HepG2 (cell line): ENCODE data around the gene CACNG4. TPM values are rescaled to one million over a fixed set of nuclear protein-coding genes. Genes with fewer than 3 reads are reported as not detected.

Experiments used
- AGO1 ChIP-seq: fragments of 200-400 bp; formaldehyde crosslinking; IDR thresholded peaks from 2 replicates; pipeline ENCODE4 v1.6.1; 2017; ENCODE audit warnings: mild to moderate bottlenecking, low read depth, low read length, moderate library complexity; ENCODE audit not compliant: poor library complexity, severe bottlenecking
- ATRX ChIP-seq: sonication (generic); formaldehyde crosslinking; IDR thresholded peaks from 2 replicates; pipeline ENCODE4 v1.4.0; 2020; ENCODE audit warnings: missing genetic modification reagents, borderline replicate concordance
- ELF4 ChIP-seq: sonication (generic); formaldehyde crosslinking; IDR thresholded peaks from 2 replicates; pipeline ENCODE4 v1.5.0; 2020; ENCODE audit warnings: missing genetic modification reagents, mild to moderate bottlenecking, moderate library complexity, borderline replicate concordance
- HOXA9 ChIP-seq: sonication (generic); formaldehyde crosslinking; IDR thresholded peaks from 2 replicates; pipeline ENCODE4 v1.8.1; 2022; ENCODE audit warnings: missing genetic modification reagents, mild to moderate bottlenecking, moderate library complexity, borderline replicate concordance
- IKZF1 ChIP-seq: fragments of 450-650 bp; IDR thresholded peaks from 2 replicates; pipeline ENCODE4 v1.7.1; 2016
- MBD4 ChIP-seq: IDR thresholded peaks from 2 replicates; pipeline ENCODE4 v1.6.1; 2012; ENCODE audit warnings: low read length, inconsistent platforms, borderline replicate concordance
- NKX3-1 ChIP-seq: sonication (generic); formaldehyde crosslinking; IDR thresholded peaks from 2 replicates; pipeline ENCODE4 v1.5.0; 2020; ENCODE audit warnings: missing genetic modification reagents
- NR2F2 ChIP-seq: IDR thresholded peaks from 2 replicates; pipeline ENCODE4 v1.6.1; 2012; ENCODE audit warnings: low read depth, inconsistent platforms, borderline replicate concordance
- PAX8 ChIP-seq: sonication (generic); formaldehyde crosslinking; IDR thresholded peaks from 2 replicates; pipeline ENCODE4 v1.8.0; 2022; ENCODE audit warnings: mild to moderate bottlenecking, missing genetic modification reagents, borderline replicate concordance
- SMAD9 ChIP-seq: sonication (generic); formaldehyde crosslinking; IDR thresholded peaks from 2 replicates; pipeline ENCODE4 v1.5.1; 2020; ENCODE audit warnings: mild to moderate bottlenecking, missing genetic modification reagents
- TOPORS ChIP-seq: sonication (generic); formaldehyde crosslinking; IDR thresholded peaks from 2 replicates; pipeline ENCODE4 v1.8.0; 2023; ENCODE audit warnings: mild to moderate bottlenecking, missing genetic modification reagents
- YEATS4 ChIP-seq: sonication (generic); formaldehyde crosslinking; IDR thresholded peaks from 2 replicates; pipeline ENCODE4 v1.4.0; 2020; ENCODE audit warnings: missing genetic modification reagents, borderline replicate concordance
- ZBTB21 ChIP-seq: sonication (generic); formaldehyde crosslinking; IDR thresholded peaks from 2 replicates; pipeline ENCODE4 v1.4.0; 2020; ENCODE audit warnings: missing genetic modification reagents
- ZNF124 ChIP-seq: sonication (generic); formaldehyde crosslinking; IDR thresholded peaks from 2 replicates; pipeline ENCODE4 v1.4.0; 2020; ENCODE audit warnings: missing genetic modification reagents
- ZNF547 ChIP-seq: sonication (generic); formaldehyde crosslinking; IDR thresholded peaks from 2 replicates; pipeline ENCODE4 v1.5.1; 2020; ENCODE audit warnings: mild to moderate bottlenecking, missing genetic modification reagents
- ZNF589 ChIP-seq: sonication (generic); formaldehyde crosslinking; conservative IDR thresholded peaks from 2 replicates; pipeline ENCODE4 v1.8.0; 2022; ENCODE audit warnings: mild to moderate bottlenecking, moderate library complexity, missing genetic modification reagents
- ZNF713 ChIP-seq: sonication (generic); formaldehyde crosslinking; IDR thresholded peaks from 2 replicates; pipeline ENCODE4 v1.4.0; 2020; ENCODE audit warnings: mild to moderate bottlenecking, missing genetic modification reagents
- ZNF768 ChIP-seq: sonication (generic); formaldehyde crosslinking; IDR thresholded peaks from 2 replicates; pipeline ENCODE4 v1.4.0; 2020; ENCODE audit warnings: missing genetic modification reagents
- polyA plus RNA-seq, 8 experiments: library from polyadenylated mRNA; depleted of rRNA in 3 of 8; stranded (reverse) in 7 of 8; unstranded in 1 of 8; fragments of >200 nt; fragmentation: Illumina TruSeq in 4 of 8; extraction: Trizol in 4 of 8; gene quantifications; 2 replicates each; pipeline versions ENCODE4 v1.2.1 to v1.2.3, GENCODE V29; 2011 to 2016; ENCODE audit warnings: low read depth in 4 of 8, missing spikeins in 1 of 8, mixed read lengths in 1 of 8; ENCODE audit not compliant: insufficient read depth in 1 of 8
- total RNA-seq, 5 experiments: library from RNA; depleted of rRNA; stranded (reverse); fragments of >200 nt; fragmentation: Illumina TruSeq; extraction: Trizol; gene quantifications; 2 replicates each; pipeline ENCODE4 v1.2.3, GENCODE V29; 2016; ENCODE audit warnings: low read depth in 1 of 5
- TF ChIP-seq, protein P1 (sequence below): IDR thresholded peaks from 2 replicates; pipeline ENCODE4 v1.6.1; 2016; ENCODE audit warnings: low read depth, missing genetic modification reagents, missing compliant biosample characterization
- TF ChIP-seq, protein P2 (sequence below): sonication (generic); formaldehyde crosslinking; IDR thresholded peaks from 2 replicates; pipeline ENCODE4 v1.8.0; 2022; ENCODE audit warnings: low read depth, missing genetic modification reagents
- TF ChIP-seq, protein P3 (sequence below): sonication (generic); formaldehyde crosslinking; IDR thresholded peaks from 2 replicates; pipeline ENCODE4 v1.4.0; 2020; ENCODE audit warnings: mild to moderate bottlenecking, low read depth, missing genetic modification reagents
- TF ChIP-seq, protein P4 (sequence below): sonication (generic); formaldehyde crosslinking; IDR thresholded peaks from 2 replicates; pipeline ENCODE4 v1.4.0; 2020; ENCODE audit warnings: missing genetic modification reagents

Gene CACNG4
- total and polyA plus RNA-seq, 2 of the 13 experiments (the other 11 are each of a cell fraction or from before 2014, with no cell fraction given): 0.09 TPM

DNA sequence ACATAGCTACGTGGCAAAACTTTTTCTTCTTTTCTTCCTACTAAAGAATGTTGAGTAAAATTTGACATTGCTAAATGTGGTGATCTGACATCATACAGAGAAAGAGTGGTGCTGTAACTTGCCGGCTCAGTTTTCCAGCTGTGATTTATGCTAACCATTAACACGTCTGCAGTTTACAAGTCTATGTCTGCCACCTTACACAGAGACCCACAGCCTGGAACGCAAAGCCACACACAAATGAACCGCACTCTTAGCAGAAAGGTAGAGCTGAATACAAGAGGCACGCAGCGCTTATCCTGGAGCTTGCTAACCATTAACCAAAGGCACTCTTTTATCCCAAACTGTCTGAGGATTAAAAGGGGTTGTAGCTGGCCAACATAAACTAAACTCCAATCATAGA lies 111.8 kb downstream of the CACNG4 start (continued):
- no peak for TF ChIP-seq ELF4 (CRISPR knock-in tag)
- no peak for TF ChIP-seq IKZF1
- TF ChIP-seq ZBTB21: no peak
- TF ChIP-seq TOPORS: no peak
- no peak for TF ChIP-seq ZNF589 (CRISPR knock-in tag)
- no peak for TF ChIP-seq ZNF713
- no peak for TF ChIP-seq NR2F2
- TF ChIP-seq, protein P1, sequence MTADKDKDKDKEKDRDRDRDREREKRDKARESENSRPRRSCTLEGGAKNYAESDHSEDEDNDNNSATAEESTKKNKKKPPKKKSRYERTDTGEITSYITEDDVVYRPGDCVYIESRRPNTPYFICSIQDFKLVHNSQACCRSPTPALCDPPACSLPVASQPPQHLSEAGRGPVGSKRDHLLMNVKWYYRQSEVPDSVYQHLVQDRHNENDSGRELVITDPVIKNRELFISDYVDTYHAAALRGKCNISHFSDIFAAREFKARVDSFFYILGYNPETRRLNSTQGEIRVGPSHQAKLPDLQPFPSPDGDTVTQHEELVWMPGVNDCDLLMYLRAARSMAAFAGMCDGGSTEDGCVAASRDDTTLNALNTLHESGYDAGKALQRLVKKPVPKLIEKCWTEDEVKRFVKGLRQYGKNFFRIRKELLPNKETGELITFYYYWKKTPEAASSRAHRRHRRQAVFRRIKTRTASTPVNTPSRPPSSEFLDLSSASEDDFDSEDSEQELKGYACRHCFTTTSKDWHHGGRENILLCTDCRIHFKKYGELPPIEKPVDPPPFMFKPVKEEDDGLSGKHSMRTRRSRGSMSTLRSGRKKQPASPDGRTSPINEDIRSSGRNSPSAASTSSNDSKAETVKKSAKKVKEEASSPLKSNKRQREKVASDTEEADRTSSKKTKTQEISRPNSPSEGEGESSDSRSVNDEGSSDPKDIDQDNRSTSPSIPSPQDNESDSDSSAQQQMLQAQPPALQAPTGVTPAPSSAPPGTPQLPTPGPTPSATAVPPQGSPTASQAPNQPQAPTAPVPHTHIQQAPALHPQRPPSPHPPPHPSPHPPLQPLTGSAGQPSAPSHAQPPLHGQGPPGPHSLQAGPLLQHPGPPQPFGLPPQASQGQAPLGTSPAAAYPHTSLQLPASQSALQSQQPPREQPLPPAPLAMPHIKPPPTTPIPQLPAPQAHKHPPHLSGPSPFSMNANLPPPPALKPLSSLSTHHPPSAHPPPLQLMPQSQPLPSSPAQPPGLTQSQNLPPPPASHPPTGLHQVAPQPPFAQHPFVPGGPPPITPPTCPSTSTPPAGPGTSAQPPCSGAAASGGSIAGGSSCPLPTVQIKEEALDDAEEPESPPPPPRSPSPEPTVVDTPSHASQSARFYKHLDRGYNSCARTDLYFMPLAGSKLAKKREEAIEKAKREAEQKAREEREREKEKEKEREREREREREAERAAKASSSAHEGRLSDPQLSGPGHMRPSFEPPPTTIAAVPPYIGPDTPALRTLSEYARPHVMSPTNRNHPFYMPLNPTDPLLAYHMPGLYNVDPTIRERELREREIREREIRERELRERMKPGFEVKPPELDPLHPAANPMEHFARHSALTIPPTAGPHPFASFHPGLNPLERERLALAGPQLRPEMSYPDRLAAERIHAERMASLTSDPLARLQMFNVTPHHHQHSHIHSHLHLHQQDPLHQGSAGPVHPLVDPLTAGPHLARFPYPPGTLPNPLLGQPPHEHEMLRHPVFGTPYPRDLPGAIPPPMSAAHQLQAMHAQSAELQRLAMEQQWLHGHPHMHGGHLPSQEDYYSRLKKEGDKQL: peak; percentile 31; the same call in 1 of the 2 replicates
- TF ChIP-seq, protein P2, sequence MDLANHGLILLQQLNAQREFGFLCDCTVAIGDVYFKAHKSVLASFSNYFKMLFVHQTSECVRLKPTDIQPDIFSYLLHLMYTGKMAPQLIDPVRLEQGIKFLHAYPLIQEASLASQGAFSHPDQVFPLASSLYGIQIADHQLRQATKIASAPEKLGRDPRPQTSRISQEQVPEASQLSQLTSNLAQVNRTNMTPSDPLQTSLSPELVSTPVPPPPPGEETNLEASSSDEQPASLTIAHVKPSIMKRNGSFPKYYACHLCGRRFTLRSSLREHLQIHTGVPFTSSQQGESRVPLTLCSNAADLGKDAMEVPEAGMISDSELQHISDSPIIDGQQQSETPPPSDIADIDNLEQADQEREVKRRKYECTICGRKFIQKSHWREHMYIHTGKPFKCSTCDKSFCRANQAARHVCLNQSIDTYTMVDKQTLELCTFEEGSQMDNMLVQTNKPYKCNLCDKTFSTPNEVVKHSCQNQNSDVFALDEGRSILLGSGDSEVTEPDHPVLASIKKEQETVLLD (CRISPR knock-in tag): no peak
- TF ChIP-seq, protein P3, sequence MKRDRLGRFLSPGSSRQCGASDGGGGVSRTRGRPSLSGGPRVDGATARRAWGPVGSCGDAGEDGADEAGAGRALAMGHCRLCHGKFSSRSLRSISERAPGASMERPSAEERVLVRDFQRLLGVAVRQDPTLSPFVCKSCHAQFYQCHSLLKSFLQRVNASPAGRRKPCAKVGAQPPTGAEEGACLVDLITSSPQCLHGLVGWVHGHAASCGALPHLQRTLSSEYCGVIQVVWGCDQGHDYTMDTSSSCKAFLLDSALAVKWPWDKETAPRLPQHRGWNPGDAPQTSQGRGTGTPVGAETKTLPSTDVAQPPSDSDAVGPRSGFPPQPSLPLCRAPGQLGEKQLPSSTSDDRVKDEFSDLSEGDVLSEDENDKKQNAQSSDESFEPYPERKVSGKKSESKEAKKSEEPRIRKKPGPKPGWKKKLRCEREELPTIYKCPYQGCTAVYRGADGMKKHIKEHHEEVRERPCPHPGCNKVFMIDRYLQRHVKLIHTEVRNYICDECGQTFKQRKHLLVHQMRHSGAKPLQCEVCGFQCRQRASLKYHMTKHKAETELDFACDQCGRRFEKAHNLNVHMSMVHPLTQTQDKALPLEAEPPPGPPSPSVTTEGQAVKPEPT: no peak
- no peak for TF ChIP-seq PAX8 (CRISPR knock-in tag)
- TF ChIP-seq HOXA9 (CRISPR knock-in tag): no peak
- no peak for TF ChIP-seq SMAD9 (CRISPR knock-in tag)
- TF ChIP-seq MBD4: no peak
- 0 out of 2 replicates have a peak, but pooled peaks have one; percentile 23 for TF ChIP-seq YEATS4
- no peak for TF ChIP-seq NKX3-1 (CRISPR knock-in tag)
- no peak; the same call in 1 of the 2 replicates for TF ChIP-seq ZNF768 (CRISPR knock-in tag)
- no peak for TF ChIP-seq ZNF124 (CRISPR knock-in tag)
- TF ChIP-seq, protein P4, sequence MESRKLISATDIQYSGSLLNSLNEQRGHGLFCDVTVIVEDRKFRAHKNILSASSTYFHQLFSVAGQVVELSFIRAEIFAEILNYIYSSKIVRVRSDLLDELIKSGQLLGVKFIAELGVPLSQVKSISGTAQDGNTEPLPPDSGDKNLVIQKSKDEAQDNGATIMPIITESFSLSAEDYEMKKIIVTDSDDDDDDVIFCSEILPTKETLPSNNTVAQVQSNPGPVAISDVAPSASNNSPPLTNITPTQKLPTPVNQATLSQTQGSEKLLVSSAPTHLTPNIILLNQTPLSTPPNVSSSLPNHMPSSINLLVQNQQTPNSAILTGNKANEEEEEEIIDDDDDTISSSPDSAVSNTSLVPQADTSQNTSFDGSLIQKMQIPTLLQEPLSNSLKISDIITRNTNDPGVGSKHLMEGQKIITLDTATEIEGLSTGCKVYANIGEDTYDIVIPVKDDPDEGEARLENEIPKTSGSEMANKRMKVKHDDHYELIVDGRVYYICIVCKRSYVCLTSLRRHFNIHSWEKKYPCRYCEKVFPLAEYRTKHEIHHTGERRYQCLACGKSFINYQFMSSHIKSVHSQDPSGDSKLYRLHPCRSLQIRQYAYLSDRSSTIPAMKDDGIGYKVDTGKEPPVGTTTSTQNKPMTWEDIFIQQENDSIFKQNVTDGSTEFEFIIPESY (CRISPR knock-in tag): no peak
- TF ChIP-seq ATRX (CRISPR knock-in tag): no peak
- TF ChIP-seq ZNF547: no peak
- TF ChIP-seq AGO1: no peak
